Activated CD4-positive, alpha-beta T cell treated with anti-CD3 and anti-CD28 coated beads, Interleukin-2, Interleukin-4, amounts not matched to agents 100 ng/mL and 50 ng/mL, durations not matched to agents 16 hours and 8 hours (primary cell): Measurements from ENCODE around the gene TRIM25.

Experiments used
- DNase-seq: peaks from one replicate; pipeline ENCODE4 v3.0.0-alpha.2; 2020; ENCODE audit warnings: low spot score

TRIM25 gene

DNA sequence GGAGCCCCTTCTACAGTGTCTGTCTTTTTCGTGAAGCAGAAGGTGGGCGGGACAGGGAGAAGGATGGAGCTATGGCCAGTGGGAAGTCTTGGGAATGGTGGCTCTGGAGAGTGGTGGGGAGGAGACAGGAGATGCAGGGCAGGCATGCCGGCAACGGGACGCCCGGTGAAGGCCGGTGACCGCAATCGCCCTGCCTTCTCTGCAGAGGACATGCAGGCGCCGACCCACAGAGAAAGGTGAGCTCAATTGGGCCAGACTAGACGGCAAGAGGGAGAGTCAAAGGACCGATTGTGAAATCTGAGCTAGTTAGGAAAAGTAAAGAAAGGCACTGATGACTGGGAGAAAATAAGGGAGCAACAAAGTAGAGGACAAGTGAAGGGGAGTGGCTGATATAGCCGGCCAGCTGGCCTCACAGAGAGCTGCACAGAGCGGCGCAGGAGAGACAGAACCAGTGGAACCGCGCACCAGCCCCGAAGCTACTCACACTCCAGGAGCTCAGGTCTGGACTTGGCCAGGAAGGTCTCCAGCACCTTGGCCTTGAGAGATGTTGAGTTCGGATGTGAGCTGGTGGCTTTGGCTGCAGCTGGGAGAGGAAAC lies 18.9 kb downstream of the TRIM25 start:
- DNase-seq: no peak

DNA sequence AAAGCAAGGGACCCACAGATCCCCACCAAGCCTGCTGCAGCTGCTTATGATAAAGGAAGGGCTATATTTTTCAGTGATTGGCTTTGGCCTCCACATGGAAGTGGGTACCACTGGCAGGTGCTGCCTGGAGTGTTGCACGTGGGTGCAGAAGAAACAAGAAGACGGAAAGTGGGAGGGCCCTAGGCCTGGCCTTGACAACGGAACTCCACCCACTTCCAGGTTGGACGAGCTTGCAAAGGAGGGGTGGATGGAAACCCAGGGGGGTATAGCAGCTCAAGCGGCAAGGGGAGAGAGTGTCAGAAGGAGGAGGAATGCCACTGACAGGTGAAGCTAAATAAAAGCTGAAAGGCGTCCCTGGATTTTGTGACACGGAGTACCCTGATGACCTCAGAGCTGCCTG lies 20.3 kb downstream of the TRIM25 start:
- no peak for DNase-seq

GRCh38 chr17:56892333-56892732 lies 21.5 kb downstream of the TRIM25 start:
- no peak for DNase-seq

DNA sequence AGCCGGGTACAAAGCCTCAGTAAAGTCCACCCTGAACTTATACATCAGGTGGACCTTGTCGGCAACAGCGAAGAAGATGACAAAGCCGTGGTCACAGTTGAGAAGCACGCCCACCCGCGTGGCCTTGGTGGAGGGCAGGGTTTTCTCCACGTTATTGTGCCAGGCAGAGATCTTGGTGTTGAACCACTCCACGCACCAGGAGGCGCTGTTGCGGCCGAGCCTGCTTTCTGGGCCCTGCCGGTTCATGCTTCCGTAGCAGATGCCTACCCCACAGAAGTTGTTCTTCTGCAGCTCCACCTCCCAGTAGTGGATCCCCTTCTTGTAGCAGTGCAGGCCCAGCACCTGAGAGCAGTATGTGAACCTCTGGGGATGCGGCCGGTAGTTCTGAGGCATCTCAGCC lies 22.1 kb downstream of the TRIM25 start:
- DNase-seq: no peak

GRCh38 chr17:56890906-56891674 lies 22.8 kb downstream of the TRIM25 start:
- no peak for DNase-seq

- no peak for DNase-seq
These were observed 23.5 kb downstream of the TRIM25 start for GRCh38 chr17:56890390-56890789.

- no peak for DNase-seq
These were observed 26.0 kb downstream of the TRIM25 start for GRCh38 chr17:56887552-56888467.

GRCh38 chr17:56887105-56887504 lies 26.7 kb downstream of the TRIM25 start:
- DNase-seq: no peak

- DNase-seq: no peak
These were observed 27.5 kb downstream of the TRIM25 start for GRCh38 chr17:56886288-56886731.

DNA sequence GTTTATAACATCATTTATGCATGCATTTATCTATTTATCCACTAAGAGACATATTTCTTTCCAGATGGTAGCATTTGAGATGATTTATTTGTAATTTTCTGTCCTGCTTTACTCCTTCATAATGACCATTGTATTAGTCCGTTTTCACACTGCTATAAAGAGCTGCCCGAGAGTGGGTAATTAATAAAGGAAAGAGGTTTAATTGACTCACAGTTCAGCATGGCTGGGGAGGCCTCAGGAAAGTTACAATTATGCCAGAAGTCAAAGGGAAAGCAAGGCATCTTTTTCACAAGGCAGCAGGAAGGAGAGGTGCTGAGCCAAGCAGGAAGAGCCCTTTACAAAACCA lies 28.6 kb downstream of the TRIM25 start:
- DNase-seq: no peak

DNA sequence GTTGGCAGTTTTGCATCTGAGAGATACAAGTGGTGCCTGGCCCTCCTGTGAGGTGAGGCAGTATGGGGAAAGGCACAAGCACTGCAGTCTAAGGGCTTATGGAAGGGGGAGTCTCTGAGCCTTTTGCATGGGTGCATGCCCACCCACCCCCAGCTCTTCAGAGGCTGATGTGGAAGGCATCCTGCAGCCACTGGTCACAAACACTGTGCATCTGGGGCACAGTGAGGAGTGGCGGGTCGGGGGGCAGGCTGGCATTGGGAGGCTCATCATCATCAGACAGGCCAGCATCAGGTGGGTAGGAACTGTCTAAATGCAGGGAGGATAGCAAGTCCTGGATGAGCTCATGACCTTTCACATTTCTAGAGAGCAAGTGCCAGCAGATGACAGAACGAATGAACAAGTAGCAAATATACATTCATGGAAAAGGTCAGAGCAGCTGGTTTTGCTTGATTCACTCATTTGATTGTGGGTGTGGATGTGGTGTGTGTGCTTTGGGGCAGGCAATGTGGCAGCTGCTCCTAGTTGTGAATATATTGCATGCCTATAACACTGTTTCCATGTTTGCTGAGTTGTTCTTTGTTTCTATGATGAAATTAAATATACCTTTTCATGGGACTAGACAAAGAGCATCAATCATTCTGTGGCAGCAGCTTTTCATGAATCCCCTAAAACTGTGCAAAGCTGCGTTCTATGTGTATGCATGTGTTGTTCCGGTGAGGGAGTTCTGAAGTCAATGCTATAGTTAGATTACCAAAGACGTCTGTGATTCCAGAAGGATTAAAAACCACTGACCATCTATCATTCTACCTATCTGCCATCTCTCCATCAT lies 29.2 kb downstream of the TRIM25 start:
- DNase-seq: no peak

GRCh38 chr17:56883616-56884015 lies 30.2 kb downstream of the TRIM25 start:
- DNase-seq: no peak

DNA sequence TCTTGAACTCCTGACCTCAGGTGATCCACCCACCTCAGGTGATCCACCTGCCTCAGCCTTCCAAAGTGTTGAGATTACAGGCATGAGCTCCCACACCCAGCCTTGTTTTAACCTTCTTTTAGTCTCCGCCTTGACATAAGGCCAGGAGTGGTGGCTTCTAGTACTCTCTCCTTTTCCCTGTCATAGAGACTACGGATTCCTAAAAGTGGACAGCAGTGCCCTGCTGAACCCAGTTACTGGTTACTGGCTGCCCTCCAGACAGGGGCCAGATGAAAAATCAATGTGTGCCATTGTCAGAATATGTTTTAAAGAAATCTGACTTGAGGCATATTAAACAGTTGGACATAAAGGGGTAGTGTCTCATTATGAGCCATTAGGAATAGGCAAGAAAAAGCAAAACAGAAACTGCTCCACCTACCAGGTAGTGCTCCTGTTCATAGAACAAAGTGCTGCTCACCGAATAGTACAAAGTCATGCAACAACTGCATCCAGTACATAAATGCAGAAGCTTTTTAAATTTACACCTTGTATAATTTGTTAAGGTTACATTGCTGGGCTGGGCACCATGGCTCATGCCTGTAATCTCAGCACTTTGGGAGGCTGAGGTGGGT lies 32.1 kb downstream of the TRIM25 start:
- DNase-seq: no peak

- DNase-seq: no peak
These were observed 33.3 kb downstream of the TRIM25 start for GRCh38 chr17:56880571-56880970.

GRCh38 chr17:56880133-56880532 lies 33.7 kb downstream of the TRIM25 start:
- DNase-seq: no peak

DNA sequence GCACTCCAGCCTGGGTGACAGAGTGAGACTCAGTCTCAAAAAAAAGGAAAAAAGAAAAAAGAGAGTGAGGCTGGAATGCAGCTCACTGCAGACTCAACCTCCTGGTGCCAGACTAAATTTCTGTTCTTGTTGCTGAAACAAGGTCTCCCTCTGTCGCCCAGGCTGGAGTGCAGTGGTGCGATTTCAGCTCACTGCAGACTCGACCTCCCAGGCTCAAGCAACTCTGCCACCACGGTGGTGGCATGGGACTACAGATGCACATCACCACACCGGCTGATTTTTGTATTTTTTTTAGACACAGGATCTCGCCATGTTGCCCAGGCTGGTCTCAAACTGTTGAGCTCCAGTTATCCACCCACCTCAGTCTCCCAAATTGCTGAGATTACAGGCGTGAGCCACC lies 34.6 kb downstream of the TRIM25 start:
- no peak for DNase-seq

GRCh38 chr17:56876766-56877179 lies 37.1 kb downstream of the TRIM25 start:
- DNase-seq: no peak

- DNase-seq: peak; percentile 7
These were observed 43.7 kb downstream of the TRIM25 start for GRCh38 chr17:56870081-56870651.

- no peak for DNase-seq
These were observed 45.1 kb downstream of the TRIM25 start for GRCh38 chr17:56868716-56869115.

- no peak for DNase-seq
These were observed 45.9 kb downstream of the TRIM25 start for GRCh38 chr17:56867948-56868376.

DNA sequence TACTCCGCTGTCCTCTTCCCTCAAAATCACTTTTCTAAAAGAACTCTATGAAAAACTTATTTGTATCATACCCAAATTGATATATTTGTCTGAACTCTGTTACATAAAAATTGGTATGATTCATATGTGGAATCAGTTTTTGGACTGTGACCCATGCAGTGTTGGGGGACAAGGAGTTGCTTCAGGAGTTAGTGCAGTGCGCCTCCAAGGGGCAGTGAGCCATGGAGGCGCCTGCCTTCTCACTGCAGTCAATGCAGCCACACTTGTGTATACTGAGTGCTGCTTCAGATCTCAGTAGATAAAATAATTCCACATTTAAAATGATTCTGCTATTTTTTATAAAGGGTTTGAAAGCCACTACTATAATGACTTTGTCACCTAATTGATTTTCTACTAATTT lies 47.4 kb downstream of the TRIM25 start:
- DNase-seq: no peak
